ENCODE results near the gene FBXW2. TPM values are rescaled to one million over a fixed set of nuclear protein-coding genes. Genes with fewer than 3 reads are reported as not detected.
A peak's percentile ranks its signal among the peaks of the same experiment; 100 is the strongest.

The FBXW2 gene
- total and polyA plus RNA-seq, 2 donors (not counting 1 experiment from before 2014, with no cell fraction given) = 14.9 to 70.6 TPM

DNA sequence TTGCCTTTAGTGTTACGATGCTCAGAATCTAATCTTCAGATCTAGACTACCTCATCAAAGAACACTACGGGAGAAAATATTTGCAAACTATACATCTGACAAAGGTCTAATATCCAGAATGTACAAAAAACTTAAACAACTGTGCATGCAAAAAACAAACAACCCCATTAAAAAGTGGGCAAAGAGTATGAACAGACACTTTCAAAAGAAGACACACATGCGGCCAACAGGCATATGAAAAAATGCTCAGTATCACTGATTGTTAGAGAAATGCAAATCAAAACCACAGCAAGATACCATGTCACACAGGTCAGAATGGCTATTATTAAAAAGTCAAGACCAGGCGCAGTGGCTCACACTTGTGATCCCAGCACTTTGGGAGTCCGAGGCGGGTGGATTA is 47.9 kb downstream of the FBXW2 start:
- ChIA-PET POLR2A (no interaction called here), CTCF (no interaction called here)
- WGBS (ENCODE audit: insufficient coverage) = 98% methylated on average over 5 of the region's 6 CpGs
- H3K4me1 Mint-ChIP-seq = no peaks in the 10 kb centered on the region
- no peak overlapping the region for H3K4me3 Mint-ChIP-seq
- Histone ChIP-seq H3K27ac (ENCODE audit: low read length in 2 of 2) (no peak overlapping the region), H3K36me3 (replicated peaks in 1 of 2; ENCODE audit: control extremely low read depth in 1 of 2, control insufficient read depth in 1 of 2, extremely low read depth in 1 of 2, insufficient read depth in 2 of 2, low read length in 1 of 2) (no peaks in the 10 kb centered on the region), H3K4me3 (ENCODE audit: control extremely low read depth in 1 of 5, extremely low read depth in 1 of 5, insufficient read depth in 1 of 5, low read depth in 2 of 5, low read length in 4 of 5) (no peak overlapping the region), H4K20me1 (ENCODE audit: control insufficient read depth, insufficient read depth, low read length, poor library complexity, severe bottlenecking) (no peaks in the 10 kb centered on the region), H2AFZ (ENCODE audit: insufficient read depth, low read depth, low read length, poor library complexity, severe bottlenecking) (no peak overlapping the region), H3K9me3 (ENCODE audit: control extremely low read depth in 1 of 3, control insufficient read depth in 2 of 3, insufficient read depth in 1 of 3, low read length in 2 of 3) (peaks cover 0 to 5% (median 0%) of the 10 kb centered on the region in 3 donors), H3K27me3 (replicated peaks in 1 of 4; ENCODE audit: control extremely low read depth in 1 of 4, control insufficient read depth in 3 of 4, insufficient read depth in 4 of 4, low read length in 3 of 4) (no peaks in the 10 kb centered on the region), H3K4me2 (replicated peaks; ENCODE audit: low read depth, low read length, poor library complexity, severe bottlenecking) (no peak overlapping the region), H3K79me2 (ENCODE audit: control insufficient read depth, insufficient read depth, low read length) (no peaks in the 10 kb centered on the region), H3K4me1 (ENCODE audit: control insufficient read depth in 2 of 2, insufficient read depth in 2 of 2, low read length in 2 of 2) (no peaks in the 10 kb centered on the region), H3K9ac (ENCODE audit: low read length) (no peak overlapping the region)
- no peaks in the 10 kb centered on the region for H3K9me3 Mint-ChIP-seq (ENCODE audit: insufficient read depth)
- ATAC-seq (ENCODE audit: low read depth) (no peak), DNase-seq (no peak)
- intact Hi-C loops (cut with micrococcal nuclease) = no loop called here
- H3K27ac Mint-ChIP-seq = no peak overlapping the region
- H3K27me3 Mint-ChIP-seq = no peaks in the 10 kb centered on the region
- TF ChIP-seq EZH2 (IDR thresholded peaks at IDR 0.05; ENCODE audit: borderline replicate concordance, insufficient read depth, low read depth, low read length, poor library complexity, severe bottlenecking) = no peak
- TF ChIP-seq, protein P1, sequence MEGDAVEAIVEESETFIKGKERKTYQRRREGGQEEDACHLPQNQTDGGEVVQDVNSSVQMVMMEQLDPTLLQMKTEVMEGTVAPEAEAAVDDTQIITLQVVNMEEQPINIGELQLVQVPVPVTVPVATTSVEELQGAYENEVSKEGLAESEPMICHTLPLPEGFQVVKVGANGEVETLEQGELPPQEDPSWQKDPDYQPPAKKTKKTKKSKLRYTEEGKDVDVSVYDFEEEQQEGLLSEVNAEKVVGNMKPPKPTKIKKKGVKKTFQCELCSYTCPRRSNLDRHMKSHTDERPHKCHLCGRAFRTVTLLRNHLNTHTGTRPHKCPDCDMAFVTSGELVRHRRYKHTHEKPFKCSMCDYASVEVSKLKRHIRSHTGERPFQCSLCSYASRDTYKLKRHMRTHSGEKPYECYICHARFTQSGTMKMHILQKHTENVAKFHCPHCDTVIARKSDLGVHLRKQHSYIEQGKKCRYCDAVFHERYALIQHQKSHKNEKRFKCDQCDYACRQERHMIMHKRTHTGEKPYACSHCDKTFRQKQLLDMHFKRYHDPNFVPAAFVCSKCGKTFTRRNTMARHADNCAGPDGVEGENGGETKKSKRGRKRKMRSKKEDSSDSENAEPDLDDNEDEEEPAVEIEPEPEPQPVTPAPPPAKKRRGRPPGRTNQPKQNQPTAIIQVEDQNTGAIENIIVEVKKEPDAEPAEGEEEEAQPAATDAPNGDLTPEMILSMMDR (IDR thresholded peaks at IDR 0.05) = no peak

- Mint-ChIP-seq H3K27me3 (no peaks in the 10 kb centered on the region), H3K4me1 (no peaks in the 10 kb centered on the region), H3K4me3 (no peak overlapping the region), H3K9me3 (ENCODE audit: insufficient read depth) (no peaks in the 10 kb centered on the region), H3K27ac (no peak overlapping the region)
- H3K79me2 ChIP-seq (ENCODE audit: control insufficient read depth, insufficient read depth, low read length) = no peaks in the 10 kb centered on the region
- H3K9me3 ChIP-seq (ENCODE audit: control extremely low read depth in 1 of 3, control insufficient read depth in 2 of 3, insufficient read depth in 1 of 3, low read length in 2 of 3) = peaks cover 0 to 5% (median 0%) of the 10 kb centered on the region in 3 donors
- no peak overlapping the region for H2AFZ ChIP-seq (ENCODE audit: insufficient read depth, low read depth, low read length, poor library complexity, severe bottlenecking)
- POLR2A ChIA-PET = no interaction called here
- CTCF ChIA-PET = interaction anchor here (1.3 kb wide), 1 partner anchor 317 kb away, joined by 4 read pairs; no protein-coding TSS in a partner anchor
- no peak overlapping the region for H3K4me3 ChIP-seq (ENCODE audit: control extremely low read depth in 1 of 5, extremely low read depth in 1 of 5, insufficient read depth in 1 of 5, low read depth in 2 of 5, low read length in 4 of 5)
- H3K27me3 ChIP-seq (replicated peaks in 1 of 4; ENCODE audit: control extremely low read depth in 1 of 4, control insufficient read depth in 3 of 4, insufficient read depth in 4 of 4, low read length in 3 of 4) = no peaks in the 10 kb centered on the region
- no peak for TF ChIP-seq EZH2 (IDR thresholded peaks at IDR 0.05; ENCODE audit: borderline replicate concordance, insufficient read depth, low read depth, low read length, poor library complexity, severe bottlenecking)
- TF ChIP-seq, protein P1 (IDR thresholded peaks at IDR 0.05) = peak; percentile 56
- no peaks in the 10 kb centered on the region for H3K36me3 ChIP-seq (replicated peaks in 1 of 2; ENCODE audit: control extremely low read depth in 1 of 2, control insufficient read depth in 1 of 2, extremely low read depth in 1 of 2, insufficient read depth in 2 of 2, low read length in 1 of 2)
- ATAC-seq (ENCODE audit: low read depth) = no peak
- H3K4me1 ChIP-seq (ENCODE audit: control insufficient read depth in 2 of 2, insufficient read depth in 2 of 2, low read length in 2 of 2) = no peaks in the 10 kb centered on the region
- no peak overlapping the region for H3K4me2 ChIP-seq (replicated peaks; ENCODE audit: low read depth, low read length, poor library complexity, severe bottlenecking)
- no peak overlapping the region for H3K9ac ChIP-seq (ENCODE audit: low read length)
- intact Hi-C loops (cut with micrococcal nuclease) = no loop called here
- no peak overlapping the region for H3K27ac ChIP-seq (ENCODE audit: low read length in 2 of 2)
- no peaks in the 10 kb centered on the region for H4K20me1 ChIP-seq (ENCODE audit: control insufficient read depth, insufficient read depth, low read length, poor library complexity, severe bottlenecking)
- WGBS (ENCODE audit: insufficient coverage) = 100% methylated on average over 4 of the region's 6 CpGs
- DNase-seq = peak; percentile 26
These were observed 50.2 kb downstream of the FBXW2 start for GRCh38 chr9:120742951-120743416.
